ENCODE data around the gene TP63.
"Not testable (repeated sequence)": the region's sequence is repeated elsewhere in the genome, so short reads cannot be mapped to it uniquely, and the experiment has no call there.

The TP63 gene

GRCh38 chr3:189626286-189626685 is 4.9 kb upstream of the TP63 start:
- DNase-seq, result no peak

- DNase-seq, result no peak
Measured at GRCh38 chr3:189629803-189630455, 1.3 kb upstream of the TP63 start.

- DNase-seq, result no peak
Measured at GRCh38 chr3:189630767-189631372, 319 bp upstream of the TP63 start.

DNA sequence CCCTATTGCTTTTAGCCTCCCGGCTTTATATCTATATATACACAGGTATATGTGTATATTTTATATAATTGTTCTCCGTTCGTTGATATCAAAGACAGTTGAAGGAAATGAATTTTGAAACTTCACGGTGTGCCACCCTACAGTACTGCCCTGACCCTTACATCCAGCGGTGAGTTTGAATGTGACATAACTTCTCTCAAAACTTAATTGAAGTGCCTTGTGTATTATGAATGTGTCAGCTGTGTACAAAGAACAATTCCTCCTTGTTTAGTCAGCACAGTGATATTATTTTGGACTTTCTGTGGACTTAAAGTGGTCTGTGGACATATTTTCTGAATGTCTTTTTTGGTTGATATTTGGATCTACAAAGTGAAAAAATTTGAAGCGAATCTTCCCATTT is 220 bp downstream of the TP63 start:
- DNase-seq, result no peak

GRCh38 chr3:189632242-189632641 is 1.1 kb downstream of the TP63 start:
- no peak for DNase-seq

DNA sequence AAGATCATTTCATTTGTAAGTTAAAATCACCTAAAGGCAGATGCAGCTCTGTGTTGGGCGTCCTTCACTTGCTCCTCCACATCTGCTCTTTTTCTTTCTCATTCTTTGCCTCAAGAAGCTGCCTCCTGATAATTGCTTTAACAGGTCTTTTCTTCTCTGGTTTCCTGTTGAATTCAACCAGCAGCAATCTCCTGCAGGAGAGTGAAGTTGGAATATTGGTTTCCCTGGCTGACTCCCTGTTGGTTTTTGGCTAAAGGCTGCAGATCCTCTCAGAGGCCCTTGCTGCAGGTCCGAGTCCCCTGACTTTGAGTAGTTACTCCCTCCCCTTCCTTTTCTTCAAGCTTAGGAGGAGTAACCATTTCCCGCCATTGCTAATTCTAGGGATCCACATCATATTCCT is 4.2 kb downstream of the TP63 start:
- DNase-seq, result no peak

- DNase-seq, result no peak
Measured at GRCh38 chr3:189636048-189636447, 4.9 kb downstream of the TP63 start.

DNA sequence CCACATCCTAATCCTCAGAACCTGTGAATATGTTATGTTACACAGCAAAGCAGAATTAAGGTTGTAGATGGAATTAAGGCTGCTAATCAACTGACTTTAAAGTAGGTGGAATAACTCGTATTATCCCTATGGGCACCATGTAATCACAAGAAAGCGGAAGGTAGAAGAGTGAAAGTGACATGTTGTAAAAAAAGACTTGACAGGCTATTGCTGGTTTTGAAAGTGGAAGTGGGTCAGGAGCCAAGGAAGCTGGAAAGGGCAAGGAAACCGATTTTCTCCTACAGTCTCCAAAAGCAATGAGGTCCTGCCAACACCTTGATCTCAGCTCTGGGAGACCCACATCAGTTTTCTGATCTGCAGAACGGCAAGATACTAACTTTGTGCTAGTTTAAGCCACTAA is 6.6 kb downstream of the TP63 start:
- no peak for DNase-seq

GRCh38 chr3:189638276-189639031 is 7.3 kb downstream of the TP63 start:
- no peak for DNase-seq

DNA sequence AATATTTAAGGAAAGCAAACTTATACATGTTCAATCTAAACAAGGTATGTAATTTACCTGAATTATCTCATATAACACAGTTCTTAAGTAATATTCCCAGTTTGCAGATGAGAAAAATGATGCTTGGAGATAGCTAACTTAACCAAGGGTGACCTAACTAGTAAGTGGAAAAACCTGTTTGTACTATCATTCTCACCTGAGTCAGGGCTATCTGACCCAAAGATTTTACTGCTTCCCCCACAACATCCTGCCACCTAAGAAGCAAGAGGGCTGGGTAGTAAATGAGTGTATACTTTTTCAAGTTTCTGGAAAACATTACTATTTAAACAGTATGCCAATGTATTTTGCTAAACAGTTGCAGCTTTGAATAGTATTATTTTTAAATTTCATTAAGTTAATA is 10.6 kb downstream of the TP63 start:
- no peak for DNase-seq

- no peak for DNase-seq
Measured at GRCh38 chr3:189646853-189647542, 15.8 kb downstream of the TP63 start.

DNA sequence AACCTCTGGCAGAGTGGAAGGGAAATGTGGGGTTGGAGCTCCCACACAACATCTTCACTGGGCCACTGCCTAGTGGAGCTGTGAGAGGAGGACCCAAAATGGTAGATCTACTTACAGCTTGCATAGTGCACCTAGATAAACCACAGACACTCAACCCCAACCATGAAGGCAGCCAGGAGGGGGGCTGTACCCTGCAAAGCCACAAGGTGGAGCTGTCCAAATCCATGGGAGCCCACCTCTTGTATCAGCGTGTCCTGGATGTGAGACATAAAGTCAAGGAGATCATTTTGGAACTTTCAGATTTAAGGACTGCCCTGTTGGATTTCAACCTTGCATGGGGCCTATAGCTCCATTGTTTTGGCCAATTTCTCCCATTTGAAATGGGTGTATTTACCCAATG is 20.9 kb downstream of the TP63 start:
- peak; percentile 30 for DNase-seq

DNA sequence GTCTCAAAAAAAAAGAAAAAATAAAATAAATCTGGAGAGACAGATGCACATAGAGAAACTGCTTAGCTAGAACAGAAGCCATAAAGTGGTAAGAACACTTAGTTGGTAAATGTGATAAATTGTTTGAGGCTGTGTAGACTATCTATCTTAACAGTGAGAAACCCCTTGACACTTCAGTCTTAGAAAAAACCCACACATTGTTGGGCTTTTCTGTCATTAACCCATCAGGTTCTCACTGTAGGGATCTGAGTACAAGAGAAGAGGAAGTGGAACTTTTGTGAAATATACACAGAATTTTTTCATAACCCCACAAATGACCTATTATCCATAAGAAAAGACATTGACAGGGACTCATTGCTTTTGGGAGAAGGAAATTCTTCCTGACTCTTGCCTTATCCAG is 24.4 kb downstream of the TP63 start:
- DNase-seq, result no peak

DNA sequence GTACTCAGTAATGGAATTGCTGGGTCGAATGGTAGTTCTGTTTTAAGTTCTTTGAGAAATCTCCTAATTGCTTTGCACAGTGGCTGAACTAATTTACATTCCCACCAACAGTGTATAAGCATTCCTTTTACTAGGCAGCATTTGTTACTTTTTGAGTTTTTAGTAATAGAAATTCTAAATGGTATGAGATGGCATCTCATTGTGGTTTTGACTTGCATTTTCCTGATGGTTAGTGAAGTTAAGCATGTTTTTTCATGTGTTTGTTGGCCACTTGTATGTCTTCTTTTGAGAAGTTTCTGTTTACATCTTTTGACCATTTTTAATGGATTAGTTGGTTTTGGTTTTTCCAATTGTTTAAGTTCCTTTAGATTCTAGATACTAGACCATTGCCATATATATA is 28.4 kb downstream of the TP63 start:
- DNase-seq, result no peak

DNA sequence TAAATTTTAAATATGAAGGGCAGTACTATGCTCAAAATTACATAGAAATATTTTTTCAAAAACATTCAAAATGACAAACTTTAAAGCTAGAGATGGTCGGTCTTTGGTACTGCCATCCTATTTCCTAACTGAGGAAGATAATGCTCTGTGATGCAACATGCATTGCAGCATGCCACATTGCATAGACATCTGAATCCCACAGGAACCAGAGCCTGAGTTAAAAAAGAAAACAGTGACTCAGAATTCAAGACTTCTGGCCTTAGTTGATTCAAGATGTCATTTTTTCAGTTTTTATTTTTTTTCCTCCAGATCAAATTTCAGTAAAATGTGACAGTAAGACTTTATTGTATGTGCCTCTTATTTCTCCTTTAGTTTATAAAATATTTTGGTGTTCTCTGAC is 33.1 kb downstream of the TP63 start:
- peak; percentile 96 for DNase-seq

GRCh38 chr3:189672346-189672745 is 41.2 kb downstream of the TP63 start:
- not testable (repeated sequence) for DNase-seq

DNA sequence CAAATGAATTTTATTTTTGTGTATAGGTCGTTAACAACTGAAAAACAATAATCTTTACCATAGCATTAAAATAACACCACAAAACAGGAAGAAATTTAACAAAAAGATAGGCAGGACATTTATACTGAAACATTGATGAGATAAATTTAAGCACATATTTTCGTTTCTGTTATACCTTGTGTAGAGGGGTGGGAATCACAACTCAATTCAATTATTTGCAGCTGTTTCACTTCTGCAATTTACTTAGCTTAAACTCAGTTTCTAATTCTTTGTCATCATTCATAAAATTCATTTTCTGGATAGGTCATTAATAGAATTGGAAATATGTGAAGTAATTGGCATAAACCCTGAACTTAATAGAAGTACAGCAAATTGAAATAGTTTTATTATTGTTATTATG is 42.3 kb downstream of the TP63 start:
- no peak for DNase-seq

DNA sequence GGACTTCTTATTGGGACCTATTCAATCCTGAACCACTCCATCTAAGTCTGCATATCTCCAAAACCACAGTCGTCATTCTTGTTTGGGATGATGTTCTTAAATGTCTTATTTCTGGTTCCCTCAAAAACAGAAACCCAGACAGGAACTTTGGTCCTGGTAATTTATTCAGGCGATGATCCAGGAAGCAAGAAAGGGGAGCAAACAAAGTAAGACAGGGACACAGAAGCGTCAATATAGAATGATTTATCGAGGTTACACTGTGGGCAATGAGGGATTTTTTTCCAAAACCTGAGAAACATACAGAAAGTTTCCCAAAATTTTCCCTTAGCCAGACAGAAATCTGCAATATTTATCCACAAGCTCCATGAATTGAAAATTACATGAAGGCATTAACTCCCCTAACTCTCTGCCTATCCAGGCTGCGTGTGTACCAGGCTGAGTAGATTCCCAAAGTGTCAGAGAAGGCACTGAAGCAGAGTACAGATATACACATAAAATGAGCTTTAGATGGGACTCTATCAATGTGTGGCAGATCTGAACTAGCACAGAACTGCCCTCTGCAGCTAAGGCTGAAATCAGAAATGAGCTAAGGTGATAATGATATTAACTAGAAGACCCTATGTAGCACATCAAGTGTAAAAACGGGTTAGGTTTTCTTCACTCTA is 43.2 kb downstream of the TP63 start:
- no peak for DNase-seq

GRCh38 chr3:189677667-189678066 is 46.5 kb downstream of the TP63 start:
- DNase-seq, result no peak

GRCh38 chr3:189680723-189681122 is 49.5 kb downstream of the TP63 start:
- DNase-seq, result no peak

GRCh38 chr3:189683546-189684255 is 52.5 kb downstream of the TP63 start:
- peak; percentile 50 for DNase-seq

DNA sequence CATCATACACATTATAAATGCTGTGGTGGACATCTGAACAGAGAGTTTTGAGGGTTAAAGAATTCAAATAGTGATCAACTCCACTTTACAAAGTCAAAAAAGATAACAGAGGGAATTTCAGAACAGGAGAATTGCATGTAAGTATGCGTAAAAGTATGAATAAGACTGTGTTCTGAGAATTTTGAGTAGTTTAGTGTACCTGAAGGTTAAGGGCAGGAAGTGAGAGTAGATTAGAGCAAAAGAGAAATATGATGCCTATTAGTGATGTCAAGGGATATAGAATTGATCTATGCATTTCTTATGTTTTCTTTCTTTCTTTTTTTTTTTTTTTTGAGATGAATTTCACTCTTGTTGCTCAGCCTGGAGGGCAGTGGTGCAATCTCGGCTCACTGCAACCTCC is 53.1 kb downstream of the TP63 start:
- DNase-seq, result no peak

DNA sequence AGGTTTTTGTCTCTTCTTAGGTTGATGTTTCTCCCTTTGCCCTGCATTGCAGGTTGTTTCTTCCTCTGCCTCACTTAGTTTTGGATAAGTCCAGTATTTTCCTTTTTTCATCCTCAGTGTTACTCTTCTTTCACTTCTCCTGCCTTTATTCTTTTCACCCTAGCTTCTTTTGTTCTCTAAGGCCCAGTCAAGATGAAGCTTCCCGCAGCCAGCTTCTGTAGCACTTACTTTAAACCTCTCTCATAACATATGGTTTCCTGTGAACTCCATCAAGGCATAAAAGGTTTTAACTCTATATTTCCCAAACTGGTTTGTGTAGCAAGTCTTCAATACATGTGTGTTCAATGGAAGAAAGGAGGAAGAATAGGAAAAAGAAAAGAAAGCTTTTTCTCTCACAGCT is 54.1 kb downstream of the TP63 start:
- DNase-seq, result peak; percentile 14
